ENCODE data around the gene TMEM132C.
A peak's percentile ranks its signal among the peaks of the same experiment; 100 is the strongest.

TMEM132C gene

DNA sequence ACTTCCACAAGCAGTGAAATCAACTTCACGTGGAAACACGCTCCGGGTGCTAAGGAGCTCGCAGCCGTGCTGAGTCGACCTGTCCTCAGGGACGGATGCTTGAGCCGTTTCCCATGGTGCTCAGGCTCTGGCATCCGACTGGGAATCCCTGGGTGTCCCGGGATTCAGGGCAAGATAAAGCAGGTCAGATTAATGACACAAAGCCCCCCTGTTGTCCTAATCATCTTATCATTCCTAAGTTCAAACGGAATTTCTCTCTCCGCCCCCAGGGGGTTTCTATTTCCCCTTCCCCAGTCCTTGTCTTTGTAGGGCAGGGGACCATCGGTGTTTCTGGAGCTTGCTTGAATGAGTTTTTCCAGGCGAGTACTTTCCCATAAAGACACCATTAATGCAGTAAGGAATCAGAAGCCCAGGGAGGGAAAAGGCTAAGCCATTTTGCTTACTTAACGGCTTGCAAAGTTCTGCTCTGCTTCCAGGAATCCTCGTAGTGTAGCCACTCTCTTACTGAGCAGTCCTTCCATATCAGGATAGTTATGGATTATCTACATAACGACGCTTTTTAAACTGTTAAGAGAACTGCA lies 116.5 kb downstream of the TMEM132C start:
- H3K9me3 ChIP-seq (ENCODE audit: insufficient read depth, low read length), result no peaks in the 10 kb centered on the region
- H3K27me3 ChIP-seq (ENCODE audit: low read length), result no peaks in the 10 kb centered on the region
- H3F3A ChIP-seq (ENCODE audit: insufficient read depth), result no peaks in the 10 kb centered on the region
- no peaks in the 10 kb centered on the region for H4K20me1 ChIP-seq (ENCODE audit: low read depth, low read length)
- H3K9ac ChIP-seq (ENCODE audit: low read length), result no peak overlapping the region
- H3K9me2 ChIP-seq (replicated peaks; ENCODE audit: insufficient read depth, low read length), result no peaks in the 10 kb centered on the region
- H2AFZ ChIP-seq (ENCODE audit: low read depth, low read length, severe bottlenecking), result no peak overlapping the region
- H3K36me3 ChIP-seq (ENCODE audit: low read length), result no peaks in the 10 kb centered on the region
- H3K27ac ChIP-seq (ENCODE audit: low read depth, low read length), result no peak overlapping the region
- no peaks in the 10 kb centered on the region for H3K79me2 ChIP-seq (ENCODE audit: insufficient read depth, low read length)
- H3K4me2 ChIP-seq (ENCODE audit: low read depth, low read length, poor library complexity, severe bottlenecking), result no peak overlapping the region
- no peak overlapping the region for H3K4me3 ChIP-seq (ENCODE audit: insufficient read depth, low read length, poor library complexity, severe bottlenecking)
- no peak for TF ChIP-seq EZH2phosphoT487 (conservative IDR thresholded peaks at IDR 0.05; ENCODE audit: low read length)
- TF ChIP-seq, protein P1, sequence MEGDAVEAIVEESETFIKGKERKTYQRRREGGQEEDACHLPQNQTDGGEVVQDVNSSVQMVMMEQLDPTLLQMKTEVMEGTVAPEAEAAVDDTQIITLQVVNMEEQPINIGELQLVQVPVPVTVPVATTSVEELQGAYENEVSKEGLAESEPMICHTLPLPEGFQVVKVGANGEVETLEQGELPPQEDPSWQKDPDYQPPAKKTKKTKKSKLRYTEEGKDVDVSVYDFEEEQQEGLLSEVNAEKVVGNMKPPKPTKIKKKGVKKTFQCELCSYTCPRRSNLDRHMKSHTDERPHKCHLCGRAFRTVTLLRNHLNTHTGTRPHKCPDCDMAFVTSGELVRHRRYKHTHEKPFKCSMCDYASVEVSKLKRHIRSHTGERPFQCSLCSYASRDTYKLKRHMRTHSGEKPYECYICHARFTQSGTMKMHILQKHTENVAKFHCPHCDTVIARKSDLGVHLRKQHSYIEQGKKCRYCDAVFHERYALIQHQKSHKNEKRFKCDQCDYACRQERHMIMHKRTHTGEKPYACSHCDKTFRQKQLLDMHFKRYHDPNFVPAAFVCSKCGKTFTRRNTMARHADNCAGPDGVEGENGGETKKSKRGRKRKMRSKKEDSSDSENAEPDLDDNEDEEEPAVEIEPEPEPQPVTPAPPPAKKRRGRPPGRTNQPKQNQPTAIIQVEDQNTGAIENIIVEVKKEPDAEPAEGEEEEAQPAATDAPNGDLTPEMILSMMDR (IDR thresholded peaks at IDR 0.05; ENCODE audit: insufficient read depth, low read length, poor library complexity, severe bottlenecking), result no peak

DNA sequence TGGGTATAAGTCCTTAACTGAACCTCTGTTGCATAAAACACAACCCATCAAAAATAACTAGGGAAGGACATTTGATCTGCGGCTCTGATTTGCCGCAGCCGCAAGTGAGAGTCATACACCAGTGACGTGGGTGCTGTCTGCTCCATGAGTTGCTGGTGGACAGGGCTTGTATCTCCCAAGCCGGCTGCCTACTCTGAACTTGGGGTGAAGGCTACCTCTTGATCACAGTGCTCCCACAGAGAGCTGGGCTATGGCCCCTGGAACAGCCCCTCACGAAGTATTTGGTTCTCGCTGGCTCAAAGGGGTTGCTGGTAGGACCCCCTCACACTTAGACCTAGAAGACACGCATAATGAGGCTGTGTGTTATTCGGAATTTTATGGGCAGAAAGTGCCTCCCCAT lies 118.8 kb downstream of the TMEM132C start:
- Histone ChIP-seq H2AFZ (ENCODE audit: low read depth, low read length, severe bottlenecking) (no peak overlapping the region), H3K9me2 (replicated peaks; ENCODE audit: insufficient read depth, low read length) (no peaks in the 10 kb centered on the region), H3K9me3 (ENCODE audit: insufficient read depth, low read length) (no peaks in the 10 kb centered on the region), H3K9ac (ENCODE audit: low read length) (no peak overlapping the region), H3K27me3 (ENCODE audit: low read length) (no peaks in the 10 kb centered on the region), H3K27ac (ENCODE audit: low read depth, low read length) (no peak overlapping the region), H4K20me1 (ENCODE audit: low read depth, low read length) (no peaks in the 10 kb centered on the region), H3K79me2 (ENCODE audit: insufficient read depth, low read length) (no peaks in the 10 kb centered on the region), H3K4me3 (ENCODE audit: insufficient read depth, low read length, poor library complexity, severe bottlenecking) (no peak overlapping the region), H3F3A (ENCODE audit: insufficient read depth) (no peaks in the 10 kb centered on the region), H3K4me2 (ENCODE audit: low read depth, low read length, poor library complexity, severe bottlenecking) (no peak overlapping the region), H3K36me3 (ENCODE audit: low read length) (no peaks in the 10 kb centered on the region)
- TF ChIP-seq EZH2phosphoT487 (conservative IDR thresholded peaks at IDR 0.05; ENCODE audit: low read length), result no peak
- TF ChIP-seq, protein P1 (IDR thresholded peaks at IDR 0.05; ENCODE audit: insufficient read depth, low read length, poor library complexity, severe bottlenecking), result no peak

DNA sequence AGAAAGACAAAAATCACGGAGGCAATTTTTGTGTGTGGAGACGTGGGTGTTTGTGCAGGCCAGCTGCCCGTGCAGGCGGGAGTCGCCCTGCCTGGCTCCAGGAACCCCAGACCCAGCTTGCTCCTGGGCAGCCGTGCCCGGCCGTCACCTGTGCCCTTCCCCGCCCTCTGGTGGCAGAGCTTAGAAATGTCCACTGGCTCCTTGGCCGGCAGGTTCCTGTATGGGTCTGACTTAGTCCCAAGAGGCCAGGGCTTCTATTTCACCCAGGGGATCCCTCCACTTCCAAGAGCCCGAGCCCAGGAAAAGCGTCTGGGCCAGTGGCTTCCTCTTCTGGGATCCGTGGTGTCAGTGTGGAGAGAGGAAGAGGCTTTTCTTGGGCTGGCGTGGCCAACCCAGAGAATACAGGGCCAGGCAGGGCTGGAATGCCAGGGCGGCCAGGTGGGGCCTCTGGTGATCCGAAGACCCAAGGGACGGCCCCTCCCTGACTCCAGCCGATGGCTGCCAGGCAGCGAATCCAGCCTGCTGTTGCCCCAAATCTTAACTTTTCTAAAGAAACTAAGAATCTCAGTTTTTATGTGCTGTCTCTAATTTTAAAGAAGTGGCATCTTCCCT lies 120.9 kb downstream of the TMEM132C start:
- TF ChIP-seq EZH2phosphoT487 (conservative IDR thresholded peaks at IDR 0.05; ENCODE audit: low read length), result no peak
- TF ChIP-seq, protein P1 (IDR thresholded peaks at IDR 0.05; ENCODE audit: insufficient read depth, low read length, poor library complexity, severe bottlenecking), result peak; percentile 41
- H3K4me2 ChIP-seq (ENCODE audit: low read depth, low read length, poor library complexity, severe bottlenecking), result no peak overlapping the region
- H3K27ac ChIP-seq (ENCODE audit: low read depth, low read length), result no peak overlapping the region
- H3K4me3 ChIP-seq (ENCODE audit: insufficient read depth, low read length, poor library complexity, severe bottlenecking), result no peak overlapping the region
- H3K9ac ChIP-seq (ENCODE audit: low read length), result no peak overlapping the region
- H2AFZ ChIP-seq (ENCODE audit: low read depth, low read length, severe bottlenecking), result no peak overlapping the region
- no peaks in the 10 kb centered on the region for H3K9me2 ChIP-seq (replicated peaks; ENCODE audit: insufficient read depth, low read length)
- H3K36me3 ChIP-seq (ENCODE audit: low read length), result no peaks in the 10 kb centered on the region
- no peaks in the 10 kb centered on the region for H3K9me3 ChIP-seq (ENCODE audit: insufficient read depth, low read length)
- no peaks in the 10 kb centered on the region for H3F3A ChIP-seq (ENCODE audit: insufficient read depth)
- no peaks in the 10 kb centered on the region for H3K27me3 ChIP-seq (ENCODE audit: low read length)
- no peaks in the 10 kb centered on the region for H4K20me1 ChIP-seq (ENCODE audit: low read depth, low read length)
- no peaks in the 10 kb centered on the region for H3K79me2 ChIP-seq (ENCODE audit: insufficient read depth, low read length)
